ENCODE measurements around the gene GOLGA5. TPM values are rescaled to one million over a fixed set of nuclear protein-coding genes. Genes with fewer than 3 reads are reported as not detected.
"Not testable (repeated sequence)": the region's sequence is repeated elsewhere in the genome, so short reads cannot be mapped to it uniquely, and the experiment has no call there.

The GOLGA5 gene
- polyA plus RNA-seq, 1 experiment, result 67.3 TPM

- no peak overlapping the region for H3K27ac ChIP-seq (ENCODE audit: low read depth, low read length)
- no peak overlapping the region for H3K4me3 ChIP-seq (ENCODE audit: low read depth, low read length)
- H3K9me3 ChIP-seq (ENCODE audit: control insufficient read depth, insufficient read depth, low read length), result no peaks in the 10 kb centered on the region
- no peak for TF ChIP-seq CTCF (IDR thresholded peaks at IDR 0.05; ENCODE audit: low read depth, low read length)
- DNase-seq (ENCODE audit: low read depth, low spot score), result no peak
- CTCF ChIA-PET, result no interaction called here
- no peaks in the 10 kb centered on the region for H3K27me3 ChIP-seq (ENCODE audit: control insufficient read depth, insufficient read depth, low read length)
- POLR2A ChIA-PET, result no interaction called here
Observed at GRCh38 chr14:92802678-92803077, 8.6 kb downstream of the GOLGA5 start.

- Histone ChIP-seq H3K27ac (ENCODE audit: low read depth, low read length) (no peak overlapping the region), H3K27me3 (ENCODE audit: control insufficient read depth, insufficient read depth, low read length) (no peaks in the 10 kb centered on the region), H3K4me3 (ENCODE audit: low read depth, low read length) (no peak overlapping the region), H3K9me3 (ENCODE audit: control insufficient read depth, insufficient read depth, low read length) (no peaks in the 10 kb centered on the region)
- POLR2A ChIA-PET, result no interaction called here
- no peak for DNase-seq (ENCODE audit: low read depth, low spot score)
- CTCF ChIA-PET, result interaction anchor here (0.9 kb wide), 1 partner anchor 327 kb away, joined by 3 read pairs; no protein-coding TSS in a partner anchor
- TF ChIP-seq CTCF (IDR thresholded peaks at IDR 0.05; ENCODE audit: low read depth, low read length), result no peak
Observed at GRCh38 chr14:92813201-92813600, 19.1 kb downstream of the GOLGA5 start.

GRCh38 chr14:92819011-92819597, 25.0 kb downstream of the GOLGA5 start:
- Histone ChIP-seq H3K9me3 (ENCODE audit: control insufficient read depth, insufficient read depth, low read length) (no peaks in the 10 kb centered on the region), H3K27me3 (ENCODE audit: control insufficient read depth, insufficient read depth, low read length) (no peaks in the 10 kb centered on the region), H3K4me3 (ENCODE audit: low read depth, low read length) (no peak overlapping the region), H3K27ac (ENCODE audit: low read depth, low read length) (no peak overlapping the region)
- TF ChIP-seq CTCF (IDR thresholded peaks at IDR 0.05; ENCODE audit: low read depth, low read length), result no peak
- no peak for DNase-seq (ENCODE audit: low read depth, low spot score)
- POLR2A ChIA-PET, result no interaction called here
- CTCF ChIA-PET, result interaction anchor here (0.7 kb wide), 1 partner anchor 293 kb away, joined by 4 read pairs; no protein-coding TSS in a partner anchor

- CTCF ChIA-PET, result interaction anchor here (0.7 kb wide), 1 partner anchor 292 kb away, joined by 4 read pairs; no protein-coding TSS in a partner anchor
- DNase-seq (ENCODE audit: low read depth, low spot score); H3K4me3 ChIP-seq (ENCODE audit: low read depth, low read length); POLR2A ChIA-PET; H3K27ac ChIP-seq (ENCODE audit: low read depth, low read length); H3K9me3 ChIP-seq (ENCODE audit: control insufficient read depth, insufficient read depth, low read length); H3K27me3 ChIP-seq (ENCODE audit: control insufficient read depth, insufficient read depth, low read length): not testable (repeated sequence)
Observed at GRCh38 chr14:92819680-92820535, 25.8 kb downstream of the GOLGA5 start.

- H3K9me3 ChIP-seq (ENCODE audit: control insufficient read depth, insufficient read depth, low read length); CTCF ChIA-PET; DNase-seq (ENCODE audit: low read depth, low spot score); H3K4me3 ChIP-seq (ENCODE audit: low read depth, low read length); POLR2A ChIA-PET; H3K27ac ChIP-seq (ENCODE audit: low read depth, low read length); H3K27me3 ChIP-seq (ENCODE audit: control insufficient read depth, insufficient read depth, low read length): not testable (repeated sequence)
Observed at GRCh38 chr14:92820536-92820840, 26.4 kb downstream of the GOLGA5 start.

GRCh38 chr14:92830902-92831301, 36.8 kb downstream of the GOLGA5 start:
- TF ChIP-seq CTCF (IDR thresholded peaks at IDR 0.05; ENCODE audit: low read depth, low read length), result no peak
- Histone ChIP-seq H3K27me3 (ENCODE audit: control insufficient read depth, insufficient read depth, low read length) (no peaks in the 10 kb centered on the region), H3K4me3 (ENCODE audit: low read depth, low read length) (no peak overlapping the region), H3K27ac (ENCODE audit: low read depth, low read length) (no peak overlapping the region), H3K9me3 (ENCODE audit: control insufficient read depth, insufficient read depth, low read length) (no peaks in the 10 kb centered on the region)
- CTCF ChIA-PET, result no interaction called here
- DNase-seq (ENCODE audit: low read depth, low spot score), result no peak
- POLR2A ChIA-PET, result no interaction called here
